HepG2 (cell line): ENCODE measurements around the gene WDFY1. TPM values are rescaled to one million over a fixed set of nuclear protein-coding genes. Genes with fewer than 3 reads are reported as not detected.

ENCODE experiments used
- ATAC-seq: fragments of 200-7000 bp; cut with Tn5 transposase; 3 replicates; pipeline ENCODE4 v1.9.1; 2020; ENCODE audit warnings: mild to moderate bottlenecking, moderate library complexity
- BruUV-seq: library from RNA; stranded (reverse); fragments of 400-500 nt; replicated peaks from 2 replicates; lab custom pipeline; 2021; lab: Mats Ljungman, UMichigan
- CTCF ChIA-PET: fragments of 300-600 bp; formaldehyde crosslinking; extraction: SDS; loops from one replicate; lab custom pipeline; 2021; ENCODE audit warnings: low total read pairs, inconsistent platforms, low intra/inter-chr PET ratio; lab: Yijun Ruan, JAX
- POLR2A ChIA-PET: fragments of 350-600 bp; sonication (Branson Sonifier 250); formaldehyde crosslinking; loops from one replicate; lab custom pipeline; 2020; ENCODE audit warnings: antibody characterized with exemption, inconsistent platforms; lab: Yijun Ruan, JAX
- DNase-seq: peaks from one replicate; pipeline ENCODE4 v3.0.0-alpha.2; 2015; ENCODE audit warnings: low spot score
- FAIRE-seq: peaks from 3 replicates; lab custom pipeline; 2011; peaks lifted over from hg19 to GRCh38; lab: Jason Lieb, UNC
- H2AFZ ChIP-seq: one replicate; pipeline ENCODE4 v1.6.1; 2011; ENCODE audit warnings: low read length, inconsistent platforms
- H3K27ac ChIP-seq: fragments of 300-600 bp; 3 replicates; pipeline ENCODE4 v1.8.0; 2011; ENCODE audit warnings: mixed run types, mild to moderate bottlenecking, mixed read lengths, low read length, inconsistent platforms; ENCODE audit not compliant: insufficient read depth; ENCODE audit errors: extremely low read length
- H3K27me3 ChIP-seq, 2 experiments: fragments of 200-600 bp in 1 of 2; 2 replicates in 1 of 2; 3 replicates in 1 of 2; pipeline versions ENCODE4 v1.6.0 to v1.8.0; 2011; ENCODE audit warnings: low read length in 2 of 2, mild to moderate bottlenecking in 2 of 2, moderate library complexity in 2 of 2, inconsistent platforms in 1 of 2; ENCODE audit not compliant: insufficient read depth in 2 of 2, control insufficient read depth in 1 of 2
- H3K36me3 ChIP-seq, 2 experiments: fragments of 200-600 bp in 1 of 2; replicated peaks in 1 of 2; 2 replicates in 1 of 2; 3 replicates in 1 of 2; pipeline versions ENCODE4 v1.5.1 to v1.8.0; 2011; ENCODE audit warnings: low read length in 2 of 2, inconsistent platforms in 1 of 2; ENCODE audit not compliant: insufficient read depth in 2 of 2, control insufficient read depth in 1 of 2
- H3K4me1 ChIP-seq: 2 replicates; pipeline ENCODE4 v1.5.1; 2012; ENCODE audit warnings: low read length, inconsistent platforms; ENCODE audit not compliant: insufficient read depth
- H3K4me2 ChIP-seq: 2 replicates; pipeline ENCODE4 v1.6.0; 2011; ENCODE audit warnings: low read depth, low read length, inconsistent platforms
- H3K4me3 ChIP-seq, 3 experiments: fragments of 200-600 bp in 1 of 3; sonication (generic), shearing (Covaris generic) in 1 of 3; replicated peaks in 1 of 3; 2 replicates each; pipeline ENCODE4 v1.5.1; 2011 to 2016; ENCODE audit warnings: low read length in 3 of 3, inconsistent platforms in 2 of 3, low read depth in 2 of 3, mild to moderate bottlenecking in 2 of 3, control low read depth in 1 of 3, mixed read lengths in 1 of 3; ENCODE audit not compliant: insufficient read depth in 1 of 3
- H3K79me2 ChIP-seq: one replicate; pipeline ENCODE4 v1.6.1; 2011; ENCODE audit warnings: low read length, inconsistent platforms; ENCODE audit not compliant: insufficient read depth
- H3K9ac ChIP-seq: 2 replicates; pipeline ENCODE4 v1.6.0; 2011; ENCODE audit warnings: mild to moderate bottlenecking, low read depth, low read length, inconsistent platforms; ENCODE audit not compliant: insufficient read depth
- H3K9me3 ChIP-seq: 2 replicates; pipeline ENCODE4 v1.5.1; 2012; ENCODE audit warnings: mild to moderate bottlenecking, low read length
- H4K20me1 ChIP-seq: 2 replicates; pipeline ENCODE4 v1.6.0; 2011; ENCODE audit warnings: inconsistent platforms, mild to moderate bottlenecking, low read length, moderate library complexity; ENCODE audit not compliant: insufficient read depth
- FOXK1 ChIP-seq: sonication (generic); formaldehyde crosslinking; IDR thresholded peaks from 2 replicates; pipeline ENCODE4 v1.4.0; 2020; ENCODE audit warnings: low read depth, missing genetic modification reagents, borderline replicate concordance
- HIC2 ChIP-seq: sonication (generic); formaldehyde crosslinking; IDR thresholded peaks from 2 replicates; pipeline ENCODE4 v1.9.0; 2022; ENCODE audit warnings: low read depth, missing genetic modification reagents
- MIER3 ChIP-seq: IDR thresholded peaks from 2 replicates; pipeline ENCODE4 v1.6.1; 2016; ENCODE audit warnings: missing compliant biosample characterization, borderline replicate concordance
- MLX ChIP-seq: IDR thresholded peaks from 2 replicates; pipeline ENCODE4 v1.6.1; 2016
- PTBP1 ChIP-seq: fragments of 200-400 bp; formaldehyde crosslinking; IDR thresholded peaks from 2 replicates; pipeline ENCODE4 v1.6.1; 2018; ENCODE audit warnings: low read length, low read depth; ENCODE audit not compliant: poor library complexity, severe bottlenecking
- SMAD9 ChIP-seq: sonication (generic); formaldehyde crosslinking; IDR thresholded peaks from 2 replicates; pipeline ENCODE4 v1.5.1; 2020; ENCODE audit warnings: mild to moderate bottlenecking, missing genetic modification reagents
- WIZ ChIP-seq: sonication (generic); formaldehyde crosslinking; IDR thresholded peaks from 2 replicates; pipeline ENCODE4 v1.5.1; 2020; ENCODE audit warnings: mild to moderate bottlenecking, missing genetic modification reagents
- YEATS4 ChIP-seq: sonication (generic); formaldehyde crosslinking; IDR thresholded peaks from 2 replicates; pipeline ENCODE4 v1.4.0; 2020; ENCODE audit warnings: missing genetic modification reagents, borderline replicate concordance
- ZBED4 ChIP-seq: sonication (generic); formaldehyde crosslinking; IDR thresholded peaks from 2 replicates; pipeline ENCODE4 v1.4.0; 2020; ENCODE audit warnings: missing genetic modification reagents, borderline replicate concordance
- ZBTB25 ChIP-seq: IDR thresholded peaks from 2 replicates; pipeline ENCODE4 v1.6.1; 2018; ENCODE audit warnings: missing genetic modification reagents
- ZNF136 ChIP-seq: sonication (generic); formaldehyde crosslinking; IDR thresholded peaks from 2 replicates; pipeline ENCODE4 v1.8.1; 2022; ENCODE audit warnings: low read depth, mild to moderate bottlenecking, moderate library complexity, missing genetic modification reagents
- ZNF503 ChIP-seq: sonication (generic); formaldehyde crosslinking; IDR thresholded peaks from 2 replicates; pipeline ENCODE4 v1.4.0; 2020; ENCODE audit warnings: missing genetic modification reagents
- ZNF737 ChIP-seq: sonication (generic); formaldehyde crosslinking; IDR thresholded peaks from 2 replicates; pipeline ENCODE4 v1.5.0; 2020; ENCODE audit warnings: missing genetic modification reagents, mild to moderate bottlenecking, borderline replicate concordance
- WGBS: methylation state at CpG from one replicate; pipeline ENCODE4 v1.1.6; 2017; ENCODE audit warnings: low lambda C conversion rate; 5-methylcytosine and 5-hydroxymethylcytosine counted together
- in situ Hi-C: cut with HindIII; loops from 2 replicates; pipeline ENCODE4 v1.10.0; 2017; ENCODE audit warnings: low pct_unique_long_range_greater_than_20kb; ENCODE audit not compliant: extremely low pct_ligation_motif_present
- intact Hi-C: fragments of 100-400 bp; cut with micrococcal nuclease; formaldehyde crosslinking; loops from one replicate; pipeline ENCODE4 v1.10.0; 2022; ENCODE audit not compliant: unreplicated experiment
- polyA plus RNA-seq, 8 experiments: library from polyadenylated mRNA; depleted of rRNA in 3 of 8; stranded (reverse) in 7 of 8; unstranded in 1 of 8; fragments of >200 nt; fragmentation: Illumina TruSeq in 4 of 8; extraction: Trizol in 4 of 8; gene quantifications; 2 replicates each; pipeline versions ENCODE4 v1.2.1 to v1.2.3, GENCODE V29; 2011 to 2016; ENCODE audit warnings: low read depth in 4 of 8, missing spikeins in 1 of 8, mixed read lengths in 1 of 8; ENCODE audit not compliant: insufficient read depth in 1 of 8
- total RNA-seq, 5 experiments: library from RNA; depleted of rRNA; stranded (reverse); fragments of >200 nt; fragmentation: Illumina TruSeq; extraction: Trizol; gene quantifications; 2 replicates each; pipeline ENCODE4 v1.2.3, GENCODE V29; 2016; ENCODE audit warnings: low read depth in 1 of 5

Gene WDFY1
- total and polyA plus RNA-seq, 2 of the 13 experiments (the other 11 are each of a cell fraction or from before 2014, with no cell fraction given), result 77.0 to 78.4 TPM

GRCh38 chr2:223993634-223994232, 48.6 kb upstream of the WDFY1 start:
- intact Hi-C loops, result loop anchor here (1.0 to 10.0 kb wide), 8 partner anchors 23 to 591 kb away; partner anchors contain the start of gene CUL3
- no peaks in the 10 kb centered on the region for H3K9me3 ChIP-seq
- POLR2A ChIA-PET, result interaction anchor here (1.1 to 3.4 kb wide), 6 partner anchors 15 to 290 kb away, joined by 3 to 13 read pairs (median 6); partner anchors contain the start of gene SERPINE2
- H3K27ac ChIP-seq, result no peak overlapping the region
- WGBS, result 26% methylated on average over 5 of the region's 5 CpGs
- no peak overlapping the region for H2AFZ ChIP-seq
- no peaks in the 10 kb centered on the region for H3K79me2 ChIP-seq
- no peaks in the 10 kb centered on the region for H3K36me3 ChIP-seq
- DNase-seq (peak; percentile 77), ATAC-seq (peak; percentile 44), FAIRE-seq (peak; percentile 97)
- H3K4me1 ChIP-seq, result peaks cover 61% of the 10 kb centered on the region
- CTCF ChIA-PET, result interaction anchor here (0.9 to 12.2 kb wide), 6 partner anchors 21 to 295 kb away, joined by 3 to 272 read pairs (median 4); no protein-coding TSS in a partner anchor
- in situ Hi-C loops, result loop anchor here (5.0 to 10.0 kb wide), 2 partner anchors 294 to 661 kb away; no protein-coding TSS in a partner anchor
- H4K20me1 ChIP-seq, result no peaks in the 10 kb centered on the region
- H3K9ac ChIP-seq, result no peak overlapping the region
- no TSS peak for BruUV-seq
- no peak overlapping the region for H3K4me3 ChIP-seq
- H3K27me3 ChIP-seq, result no peaks in the 10 kb centered on the region
- H3K4me2 ChIP-seq, result no peak overlapping the region
- TF ChIP-seq ZNF136 (CRISPR knock-in tag), result no peak
- no peak for TF ChIP-seq ZBED4 (CRISPR knock-in tag)
- TF ChIP-seq WIZ (CRISPR knock-in tag), result no peak
- TF ChIP-seq HIC2 (CRISPR knock-in tag), result no peak
- no peak for TF ChIP-seq PTBP1
- 0 out of 2 replicates have a peak, but pooled peaks have one; percentile 16 for TF ChIP-seq ZBTB25 (CRISPR knock-in tag)
- TF ChIP-seq ZNF503 (CRISPR knock-in tag), result no peak
- TF ChIP-seq FOXK1, result peak; percentile 33; the same call in 1 of the 2 replicates
- TF ChIP-seq MIER3 (CRISPR knock-in tag), result 0 out of 2 replicates have a peak, but pooled peaks have one; percentile 38
- TF ChIP-seq MLX (CRISPR knock-in tag), result no peak
- TF ChIP-seq SMAD9 (CRISPR knock-in tag), result 0 out of 2 replicates have a peak, but pooled peaks have one; percentile 33
- TF ChIP-seq ZNF737 (CRISPR knock-in tag), result no peak
- TF ChIP-seq YEATS4 (CRISPR knock-in tag), result no peak
